WI38 (cell line): ENCODE data around the gene CNNM1.

Experiments used
- H3K4me3 ChIP-seq: 2 replicates; pipeline ENCODE4 v1.5.1; 2011; ENCODE audit warnings: low read depth, mild to moderate bottlenecking, control low read depth, low read length
- CTCF ChIP-seq: IDR thresholded peaks from 2 replicates; pipeline ENCODE4 v1.5.1; 2012; ENCODE audit warnings: low read depth, mild to moderate bottlenecking, control low read depth, low read length

Gene CNNM1

GRCh38 chr10:99357691-99358090 lies 28.5 kb downstream of the CNNM1 start:
- no peak for TF ChIP-seq CTCF
- H3K4me3 ChIP-seq, result no peak overlapping the region

- no peak for TF ChIP-seq CTCF
- H3K4me3 ChIP-seq, result no peak overlapping the region
These were observed 28.9 kb downstream of the CNNM1 start for GRCh38 chr10:99358101-99358500.

GRCh38 chr10:99360934-99361333 lies 31.8 kb downstream of the CNNM1 start:
- TF ChIP-seq CTCF, result no peak

GRCh38 chr10:99364125-99364524 lies 35.0 kb downstream of the CNNM1 start:
- no peak overlapping the region for H3K4me3 ChIP-seq
- no peak for TF ChIP-seq CTCF

More at GRCh38 chr10:99360934-99361333, 31.8 kb downstream of the CNNM1 start:
- H3K4me3 ChIP-seq, result no peak overlapping the region

GRCh38 chr10:99365311-99365710 lies 36.2 kb downstream of the CNNM1 start:
- no peak for TF ChIP-seq CTCF
- no peak overlapping the region for H3K4me3 ChIP-seq

- H3K4me3 ChIP-seq, result no peak overlapping the region
These were observed 36.6 kb downstream of the CNNM1 start for GRCh38 chr10:99365736-99366135.

GRCh38 chr10:99366666-99367065 lies 37.5 kb downstream of the CNNM1 start:
- TF ChIP-seq CTCF, result no peak
- no peak overlapping the region for H3K4me3 ChIP-seq

More at GRCh38 chr10:99365736-99366135, 36.6 kb downstream of the CNNM1 start:
- no peak for TF ChIP-seq CTCF
